ENCODE data around the gene TASP1.

The TASP1 gene

GRCh38 chr20:13420625-13421024 is 218.1 kb downstream of the TASP1 start:
- Mint-ChIP-seq H3K4me3 (no peak overlapping the region), H3K4me1 (no peaks in the 10 kb centered on the region), H3K36me3 (peaks cover 26% of the 10 kb centered on the region), H3K27ac (no peak overlapping the region), H3K9me3 (no peaks in the 10 kb centered on the region), H3K27me3 (no peaks in the 10 kb centered on the region)
- DNase-seq (ENCODE audit: low spot score in 2 of 2) (no peak), ATAC-seq (ENCODE audit: low read depth) (no peak)

- Mint-ChIP-seq H3K27me3 (no peaks in the 10 kb centered on the region), H3K4me1 (no peaks in the 10 kb centered on the region), H3K27ac (no peak overlapping the region), H3K9me3 (no peaks in the 10 kb centered on the region), H3K4me3 (no peak overlapping the region), H3K36me3 (peaks cover 27% of the 10 kb centered on the region)
- no peak for DNase-seq (ENCODE audit: low spot score in 2 of 2)
- ATAC-seq (ENCODE audit: low read depth): no peak
Measured at GRCh38 chr20:13419477-13419876, 219.3 kb downstream of the TASP1 start.

- Mint-ChIP-seq H3K36me3 (peaks cover 29% of the 10 kb centered on the region), H3K27ac (no peak overlapping the region), H3K4me1 (no peaks in the 10 kb centered on the region), H3K9me3 (no peaks in the 10 kb centered on the region), H3K4me3 (no peak overlapping the region), H3K27me3 (no peaks in the 10 kb centered on the region)
- no peak for DNase-seq (ENCODE audit: low spot score in 2 of 2)
- ATAC-seq (ENCODE audit: low read depth): no peak
Measured at GRCh38 chr20:13418263-13419229, 220.2 kb downstream of the TASP1 start.

- no peaks in the 10 kb centered on the region for H3K9me3 Mint-ChIP-seq
- H3K27ac Mint-ChIP-seq: no peak overlapping the region
- ATAC-seq (ENCODE audit: low read depth): no peak
- no peaks in the 10 kb centered on the region for H3K4me1 Mint-ChIP-seq
- no peak for DNase-seq (ENCODE audit: low spot score in 2 of 2)
- H3K27me3 Mint-ChIP-seq: no peaks in the 10 kb centered on the region
- H3K36me3 Mint-ChIP-seq: peaks cover 38% of the 10 kb centered on the region
- H3K4me3 Mint-ChIP-seq: no peak overlapping the region
Measured at GRCh38 chr20:13416531-13416930, 222.2 kb downstream of the TASP1 start.

DNA sequence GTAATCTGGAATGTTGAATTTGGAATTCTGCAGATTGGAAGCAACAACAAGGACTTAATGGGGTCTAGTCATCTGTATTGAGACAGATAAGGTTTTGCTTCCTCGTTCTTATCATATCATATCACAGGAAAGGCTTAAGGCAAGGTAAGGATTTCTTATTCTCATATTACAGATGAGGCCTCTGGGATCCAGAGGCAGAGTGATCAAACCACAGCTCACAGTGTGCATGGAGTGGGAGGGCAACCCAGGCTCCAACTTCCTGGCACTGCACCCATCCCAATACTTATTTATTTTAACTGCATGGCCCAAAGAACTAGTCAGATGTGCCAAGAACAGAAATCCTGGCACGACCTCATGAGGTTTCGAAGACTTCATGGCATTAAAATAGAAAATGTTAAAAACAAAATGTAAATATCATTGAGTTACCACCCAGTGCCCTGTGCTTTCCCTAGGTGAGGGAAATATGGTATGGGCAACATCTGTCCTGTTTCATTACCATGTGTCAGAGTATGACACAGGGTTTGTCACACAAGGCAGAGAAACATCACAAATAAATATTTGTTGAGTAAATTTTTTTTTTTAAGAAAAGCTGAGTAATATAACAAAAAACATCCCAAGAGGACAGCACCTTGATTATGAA is 225.8 kb downstream of the TASP1 start:
- no peaks in the 10 kb centered on the region for H3K9me3 Mint-ChIP-seq

GRCh38 chr20:13404293-13404692 is 234.4 kb downstream of the TASP1 start:
- H3K27ac Mint-ChIP-seq: no peak overlapping the region
- no peaks in the 10 kb centered on the region for H3K4me1 Mint-ChIP-seq
- H3K9me3 Mint-ChIP-seq: no peaks in the 10 kb centered on the region

More for the DNA sequence above, 225.8 kb downstream of the TASP1 start:
- Mint-ChIP-seq H3K27me3 (no peaks in the 10 kb centered on the region), H3K27ac (no peak overlapping the region), H3K4me3 (no peak overlapping the region), H3K36me3 (peaks cover 33% of the 10 kb centered on the region), H3K4me1 (no peaks in the 10 kb centered on the region)
- DNase-seq (ENCODE audit: low spot score in 2 of 2) (no peak), ATAC-seq (ENCODE audit: low read depth) (no peak)

DNA sequence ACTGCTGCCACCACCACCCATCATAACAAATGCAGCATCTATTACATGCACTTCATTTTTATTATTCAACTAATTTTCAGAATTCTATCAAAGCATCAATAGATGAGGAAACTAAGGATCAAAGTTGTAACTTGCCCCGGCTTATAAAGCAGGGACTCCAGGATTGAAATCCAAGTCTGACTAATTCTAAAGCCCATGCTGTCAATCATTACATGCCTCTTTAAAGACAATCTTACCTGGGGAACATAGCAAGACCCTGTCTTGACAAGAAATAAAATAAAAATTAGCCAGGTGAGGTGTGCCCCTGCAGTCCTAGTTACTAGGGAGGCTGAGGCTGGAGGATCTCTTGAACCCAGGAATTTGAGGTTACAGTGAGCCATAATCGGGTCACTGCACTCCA is 235.3 kb downstream of the TASP1 start:
- H3K36me3 Mint-ChIP-seq: peaks cover 15% of the 10 kb centered on the region
- H3K4me1 Mint-ChIP-seq: no peaks in the 10 kb centered on the region
- DNase-seq (ENCODE audit: low spot score in 2 of 2) (no peak), ATAC-seq (ENCODE audit: low read depth) (no peak)
- H3K4me3 Mint-ChIP-seq: no peak overlapping the region
- H3K9me3 Mint-ChIP-seq: no peaks in the 10 kb centered on the region
- no peak overlapping the region for H3K27ac Mint-ChIP-seq
- no peaks in the 10 kb centered on the region for H3K27me3 Mint-ChIP-seq

More at GRCh38 chr20:13404293-13404692, 234.4 kb downstream of the TASP1 start:
- DNase-seq (ENCODE audit: low spot score in 2 of 2) (no peak), ATAC-seq (ENCODE audit: low read depth) (no peak)
- no peaks in the 10 kb centered on the region for H3K27me3 Mint-ChIP-seq
- peaks cover 13% of the 10 kb centered on the region for H3K36me3 Mint-ChIP-seq
- no peak overlapping the region for H3K4me3 Mint-ChIP-seq

DNA sequence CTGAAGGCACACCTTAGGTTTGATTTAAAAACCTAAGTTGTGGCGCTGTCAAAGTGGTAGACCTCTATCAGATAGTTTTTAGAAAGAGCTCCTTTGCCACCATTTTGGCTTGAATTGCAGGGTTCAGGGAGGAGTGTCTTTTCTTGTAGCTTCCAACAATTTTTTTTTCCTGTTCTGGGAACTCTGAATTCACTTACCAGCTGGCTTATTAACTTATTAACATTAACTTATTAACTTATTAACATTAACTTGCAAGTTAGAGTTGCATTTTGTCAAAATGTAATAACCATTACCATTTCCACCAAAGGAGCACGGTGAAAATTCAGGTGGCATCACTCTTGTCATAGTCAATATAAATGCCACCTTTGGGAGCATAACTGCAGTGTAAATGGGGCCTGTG is 235.7 kb downstream of the TASP1 start:
- DNase-seq (ENCODE audit: low spot score in 2 of 2) (no peak), ATAC-seq (ENCODE audit: low read depth) (no peak)
- no peaks in the 10 kb centered on the region for H3K9me3 Mint-ChIP-seq
- H3K27me3 Mint-ChIP-seq: no peaks in the 10 kb centered on the region
- H3K27ac Mint-ChIP-seq: no peak overlapping the region
- peaks cover 15% of the 10 kb centered on the region for H3K36me3 Mint-ChIP-seq
- H3K4me1 Mint-ChIP-seq: no peaks in the 10 kb centered on the region
- no peak overlapping the region for H3K4me3 Mint-ChIP-seq

GRCh38 chr20:13402171-13402760 is 236.5 kb downstream of the TASP1 start:
- H3K4me3 Mint-ChIP-seq: no peak overlapping the region
- H3K9me3 Mint-ChIP-seq: no peaks in the 10 kb centered on the region
- DNase-seq (ENCODE audit: low spot score in 2 of 2) (no peak), ATAC-seq (ENCODE audit: low read depth) (no peak)
- H3K4me1 Mint-ChIP-seq: no peaks in the 10 kb centered on the region
- H3K27me3 Mint-ChIP-seq: no peaks in the 10 kb centered on the region
- peaks cover 17% of the 10 kb centered on the region for H3K36me3 Mint-ChIP-seq
- no peak overlapping the region for H3K27ac Mint-ChIP-seq

GRCh38 chr20:13401596-13401995 is 237.1 kb downstream of the TASP1 start:
- DNase-seq (ENCODE audit: low spot score in 2 of 2) (no peak), ATAC-seq (ENCODE audit: low read depth) (no peak)
- no peaks in the 10 kb centered on the region for H3K9me3 Mint-ChIP-seq
- no peaks in the 10 kb centered on the region for H3K4me1 Mint-ChIP-seq
- H3K27ac Mint-ChIP-seq: no peak overlapping the region
- no peaks in the 10 kb centered on the region for H3K27me3 Mint-ChIP-seq
- H3K4me3 Mint-ChIP-seq: no peak overlapping the region
- H3K36me3 Mint-ChIP-seq: peaks cover 16% of the 10 kb centered on the region

DNA sequence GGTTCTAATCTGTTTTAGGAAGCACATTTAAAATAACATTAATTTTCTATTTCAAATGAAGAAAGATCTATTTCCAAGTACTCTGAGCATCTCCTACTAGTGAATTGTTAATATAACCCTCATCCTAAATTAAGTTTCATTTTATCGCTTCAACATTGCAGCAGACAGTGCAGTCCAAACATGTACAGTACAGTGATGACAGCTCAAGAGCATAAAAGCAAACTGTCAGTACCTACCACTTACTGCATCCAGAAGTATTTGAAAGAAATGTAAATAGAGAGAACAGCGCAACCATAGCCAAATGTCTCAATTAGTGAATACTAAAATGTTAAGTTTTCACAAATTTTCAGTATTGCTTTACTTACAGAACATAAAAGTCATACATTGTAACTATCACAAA is 238.3 kb downstream of the TASP1 start:
- Mint-ChIP-seq H3K9me3 (no peaks in the 10 kb centered on the region), H3K4me1 (no peaks in the 10 kb centered on the region), H3K27me3 (no peaks in the 10 kb centered on the region), H3K4me3 (no peak overlapping the region), H3K36me3 (peaks cover 14% of the 10 kb centered on the region), H3K27ac (no peak overlapping the region)
- ATAC-seq (ENCODE audit: low read depth) (no peak), DNase-seq (ENCODE audit: low spot score in 2 of 2) (no peak)

GRCh38 chr20:13397300-13397724 is 241.4 kb downstream of the TASP1 start:
- Mint-ChIP-seq H3K27me3 (no peaks in the 10 kb centered on the region), H3K9me3 (no peaks in the 10 kb centered on the region), H3K36me3 (peaks cover 23% of the 10 kb centered on the region), H3K4me1 (no peaks in the 10 kb centered on the region), H3K4me3 (no peak overlapping the region), H3K27ac (no peak overlapping the region)
- ATAC-seq (ENCODE audit: low read depth) (no peak), DNase-seq (ENCODE audit: low spot score in 2 of 2) (no peak)

GRCh38 chr20:13396826-13397225 is 241.9 kb downstream of the TASP1 start:
- Mint-ChIP-seq H3K4me1 (no peaks in the 10 kb centered on the region), H3K27ac (no peak overlapping the region), H3K36me3 (peaks cover 28% of the 10 kb centered on the region), H3K4me3 (no peak overlapping the region), H3K9me3 (no peaks in the 10 kb centered on the region), H3K27me3 (no peaks in the 10 kb centered on the region)
- DNase-seq (ENCODE audit: low spot score in 2 of 2) (no peak), ATAC-seq (ENCODE audit: low read depth) (no peak)

DNA sequence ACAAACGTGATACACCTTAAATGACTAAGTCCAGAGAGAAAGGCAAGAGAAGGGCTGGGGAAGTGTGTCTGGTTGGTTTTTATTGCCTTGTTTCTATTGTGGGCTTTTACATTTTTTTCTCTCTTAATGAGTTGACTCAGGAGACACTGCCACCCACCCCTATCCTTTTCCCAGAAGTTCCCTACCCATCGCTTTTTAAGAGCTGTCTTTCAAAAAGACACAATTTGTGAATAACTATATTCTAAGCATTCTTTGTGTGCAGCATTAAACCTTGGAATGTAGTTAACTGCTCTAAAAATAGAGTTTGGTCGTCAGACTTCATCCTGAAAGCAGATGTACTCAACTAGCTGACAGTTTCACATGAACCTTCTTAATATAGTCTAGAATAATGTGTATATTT is 242.7 kb downstream of the TASP1 start:
- Mint-ChIP-seq H3K27me3 (no peaks in the 10 kb centered on the region), H3K27ac (no peak overlapping the region), H3K4me1 (no peaks in the 10 kb centered on the region), H3K9me3 (no peaks in the 10 kb centered on the region), H3K4me3 (no peak overlapping the region), H3K36me3 (peaks cover 32% of the 10 kb centered on the region)
- DNase-seq (ENCODE audit: low spot score in 2 of 2) (no peak), ATAC-seq (ENCODE audit: low read depth) (no peak)

Measured in memory B cell (primary cell).